HepG2 (cell line): Measurements from ENCODE around the gene SLC38A3. TPM values are rescaled to one million over a fixed set of nuclear protein-coding genes. Genes with fewer than 3 reads are reported as not detected.

Experiments
- ARNT ChIP-seq: fragments of 450-650 bp; IDR thresholded peaks from 2 replicates; pipeline ENCODE4 v1.6.1; 2017
- CEBPB ChIP-seq: IDR thresholded peaks from 2 replicates; pipeline ENCODE4 v1.6.1; 2011; ENCODE audit warnings: low read depth, low read length, improper control_type of control experiment, borderline replicate concordance
- E2F1 ChIP-seq: sonication (generic); formaldehyde crosslinking; IDR thresholded peaks from 2 replicates; pipeline ENCODE4 v1.5.0; 2020; ENCODE audit warnings: missing genetic modification reagents
- E2F5 ChIP-seq: sonication (generic); formaldehyde crosslinking; conservative IDR thresholded peaks from 2 replicates; pipeline ENCODE4 v1.4.0; 2020; ENCODE audit warnings: missing genetic modification reagents
- FOSL2 ChIP-seq: sonication (generic); formaldehyde crosslinking; IDR thresholded peaks from 2 replicates; pipeline ENCODE4 v1.4.0; 2020; ENCODE audit warnings: missing genetic modification reagents
- HBP1 ChIP-seq: IDR thresholded peaks from 2 replicates; pipeline ENCODE4 v1.6.1; 2016; ENCODE audit warnings: low read depth, control low read depth
- NCOA2 ChIP-seq: sonication (generic); formaldehyde crosslinking; IDR thresholded peaks from 2 replicates; pipeline ENCODE4 v1.8.0; 2022; ENCODE audit warnings: inconsistent platforms
- NONO ChIP-seq, 2 experiments: fragments of 450-650 bp in 1 of 2; sonication (generic) in 1 of 2; formaldehyde crosslinking in 1 of 2; IDR thresholded peaks in 1 of 2; conservative IDR thresholded peaks in 1 of 2; 2 replicates each; pipeline versions ENCODE4 v1.6.1 to v1.8.0; 2017 to 2022; ENCODE audit warnings: mild to moderate bottlenecking in 1 of 2, missing genetic modification reagents in 1 of 2, moderate library complexity in 1 of 2
- NR2F1 ChIP-seq, 2 experiments: fragments of 450-650 bp in 1 of 2; formaldehyde crosslinking in 1 of 2; IDR thresholded peaks; 2 replicates each; pipeline versions ENCODE4 v1.5.0 to v1.6.1; 2016 to 2020; ENCODE audit warnings: mild to moderate bottlenecking in 1 of 2, missing compliant biosample characterization in 1 of 2, missing genetic modification reagents in 1 of 2, moderate library complexity in 1 of 2
- ZBTB8A ChIP-seq: sonication (generic); formaldehyde crosslinking; IDR thresholded peaks from 2 replicates; pipeline ENCODE4 v1.4.0; 2020; ENCODE audit warnings: mild to moderate bottlenecking, low read depth, missing genetic modification reagents, borderline replicate concordance
- ZMAT3 ChIP-seq: sonication (generic); formaldehyde crosslinking; conservative IDR thresholded peaks from 2 replicates; pipeline ENCODE4 v1.7.0; 2021; ENCODE audit warnings: missing genetic modification reagents
- ZNF235 ChIP-seq: sonication (generic); formaldehyde crosslinking; IDR thresholded peaks from 2 replicates; pipeline ENCODE4 v1.8.1; 2023; ENCODE audit warnings: mild to moderate bottlenecking, missing genetic modification reagents, borderline replicate concordance
- ZNF296 ChIP-seq: sonication (generic); formaldehyde crosslinking; conservative IDR thresholded peaks from 2 replicates; pipeline ENCODE4 v1.5.0; 2020; ENCODE audit warnings: mild to moderate bottlenecking, missing genetic modification reagents
- ZNF430 ChIP-seq: sonication (generic); formaldehyde crosslinking; IDR thresholded peaks from 2 replicates; pipeline ENCODE4 v1.9.0; 2021; ENCODE audit warnings: mild to moderate bottlenecking, missing genetic modification reagents
- ZNF746 ChIP-seq: sonication (generic); formaldehyde crosslinking; IDR thresholded peaks from 2 replicates; pipeline ENCODE4 v1.8.0; 2022; ENCODE audit warnings: mild to moderate bottlenecking, missing genetic modification reagents
- polyA plus RNA-seq, 8 experiments: library from polyadenylated mRNA; depleted of rRNA in 3 of 8; stranded (reverse) in 7 of 8; unstranded in 1 of 8; fragments of >200 nt; fragmentation: Illumina TruSeq in 4 of 8; extraction: Trizol in 4 of 8; gene quantifications; 2 replicates each; pipeline versions ENCODE4 v1.2.1 to v1.2.3, GENCODE V29; 2011 to 2016; ENCODE audit warnings: low read depth in 4 of 8, missing spikeins in 1 of 8, mixed read lengths in 1 of 8; ENCODE audit not compliant: insufficient read depth in 1 of 8
- total RNA-seq, 5 experiments: library from RNA; depleted of rRNA; stranded (reverse); fragments of >200 nt; fragmentation: Illumina TruSeq; extraction: Trizol; gene quantifications; 2 replicates each; pipeline ENCODE4 v1.2.3, GENCODE V29; 2016; ENCODE audit warnings: low read depth in 1 of 5
- TF ChIP-seq, protein P1 (sequence below), 2 experiments: IDR thresholded peaks; 2 replicates each; pipeline ENCODE4 v1.6.1; 2011 to 2012; ENCODE audit warnings: low read length in 2 of 2, borderline replicate concordance in 1 of 2, low read depth in 1 of 2, mild to moderate bottlenecking in 1 of 2, moderate library complexity in 1 of 2
- TF ChIP-seq, protein P2 (sequence below): sonication (generic); formaldehyde crosslinking; IDR thresholded peaks from 2 replicates; pipeline ENCODE4 v1.8.0; 2023; ENCODE audit warnings: mild to moderate bottlenecking, missing genetic modification reagents
- TF ChIP-seq, protein P3 (sequence below): IDR thresholded peaks from 2 replicates; pipeline ENCODE4 v1.6.1; 2016; ENCODE audit warnings: missing compliant biosample characterization, missing genetic modification reagents, borderline replicate concordance

The SLC38A3 gene
- total and polyA plus RNA-seq, 2 of the 13 experiments (the other 11 are each of a cell fraction or from before 2014, with no cell fraction given): 29.8 to 164 TPM

- TF ChIP-seq, protein P1, sequence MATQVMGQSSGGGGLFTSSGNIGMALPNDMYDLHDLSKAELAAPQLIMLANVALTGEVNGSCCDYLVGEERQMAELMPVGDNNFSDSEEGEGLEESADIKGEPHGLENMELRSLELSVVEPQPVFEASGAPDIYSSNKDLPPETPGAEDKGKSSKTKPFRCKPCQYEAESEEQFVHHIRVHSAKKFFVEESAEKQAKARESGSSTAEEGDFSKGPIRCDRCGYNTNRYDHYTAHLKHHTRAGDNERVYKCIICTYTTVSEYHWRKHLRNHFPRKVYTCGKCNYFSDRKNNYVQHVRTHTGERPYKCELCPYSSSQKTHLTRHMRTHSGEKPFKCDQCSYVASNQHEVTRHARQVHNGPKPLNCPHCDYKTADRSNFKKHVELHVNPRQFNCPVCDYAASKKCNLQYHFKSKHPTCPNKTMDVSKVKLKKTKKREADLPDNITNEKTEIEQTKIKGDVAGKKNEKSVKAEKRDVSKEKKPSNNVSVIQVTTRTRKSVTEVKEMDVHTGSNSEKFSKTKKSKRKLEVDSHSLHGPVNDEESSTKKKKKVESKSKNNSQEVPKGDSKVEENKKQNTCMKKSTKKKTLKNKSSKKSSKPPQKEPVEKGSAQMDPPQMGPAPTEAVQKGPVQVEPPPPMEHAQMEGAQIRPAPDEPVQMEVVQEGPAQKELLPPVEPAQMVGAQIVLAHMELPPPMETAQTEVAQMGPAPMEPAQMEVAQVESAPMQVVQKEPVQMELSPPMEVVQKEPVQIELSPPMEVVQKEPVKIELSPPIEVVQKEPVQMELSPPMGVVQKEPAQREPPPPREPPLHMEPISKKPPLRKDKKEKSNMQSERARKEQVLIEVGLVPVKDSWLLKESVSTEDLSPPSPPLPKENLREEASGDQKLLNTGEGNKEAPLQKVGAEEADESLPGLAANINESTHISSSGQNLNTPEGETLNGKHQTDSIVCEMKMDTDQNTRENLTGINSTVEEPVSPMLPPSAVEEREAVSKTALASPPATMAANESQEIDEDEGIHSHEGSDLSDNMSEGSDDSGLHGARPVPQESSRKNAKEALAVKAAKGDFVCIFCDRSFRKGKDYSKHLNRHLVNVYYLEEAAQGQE (IDR thresholded peaks at IDR 0.05; ENCODE audit: borderline replicate concordance in 1 of 2, low read depth in 1 of 2, low read length in 2 of 2): no peak
- TF ChIP-seq ZNF296 (peak; percentile 51; the same call in 1 of the 2 replicates), FOSL2 (CRISPR knock-in tag) (no peak), ZNF746 (CRISPR knock-in tag) (peak; percentile 99), NONO (IDR thresholded peaks at IDR 0.05) (no peak), NONO (CRISPR knock-in tag; conservative IDR thresholded peaks at IDR 0.05) (peak; percentile 87), HBP1 (CRISPR knock-in tag) (peak; percentile 76; the same call in 1 of the 2 replicates), ZNF430 (peak; percentile 65), CEBPB (no peak), NR2F1 (CRISPR knock-in tag; IDR thresholded peaks at IDR 0.05) (peak; percentile 14 to 33; a peak in 2 of 4 replicates), ZBTB8A (no peak), ZNF235 (no peak), NCOA2 (CRISPR knock-in tag) (peak; percentile 90), E2F1 (CRISPR knock-in tag) (peak; percentile 38), ARNT (no peak), E2F5 (CRISPR knock-in tag) (no peak), ZMAT3 (CRISPR knock-in tag) (no peak)
- TF ChIP-seq, protein P2, sequence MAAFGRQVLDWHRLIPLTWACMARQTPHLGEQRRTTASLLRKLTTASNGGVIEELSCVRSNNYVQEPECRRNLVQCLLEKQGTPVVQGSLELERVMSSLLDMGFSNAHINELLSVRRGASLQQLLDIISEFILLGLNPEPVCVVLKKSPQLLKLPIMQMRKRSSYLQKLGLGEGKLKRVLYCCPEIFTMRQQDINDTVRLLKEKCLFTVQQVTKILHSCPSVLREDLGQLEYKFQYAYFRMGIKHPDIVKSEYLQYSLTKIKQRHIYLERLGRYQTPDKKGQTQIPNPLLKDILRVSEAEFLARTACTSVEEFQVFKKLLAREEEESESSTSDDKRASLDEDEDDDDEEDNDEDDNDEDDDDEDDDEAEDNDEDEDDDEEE (CRISPR knock-in tag): no peak
- TF ChIP-seq, protein P3, sequence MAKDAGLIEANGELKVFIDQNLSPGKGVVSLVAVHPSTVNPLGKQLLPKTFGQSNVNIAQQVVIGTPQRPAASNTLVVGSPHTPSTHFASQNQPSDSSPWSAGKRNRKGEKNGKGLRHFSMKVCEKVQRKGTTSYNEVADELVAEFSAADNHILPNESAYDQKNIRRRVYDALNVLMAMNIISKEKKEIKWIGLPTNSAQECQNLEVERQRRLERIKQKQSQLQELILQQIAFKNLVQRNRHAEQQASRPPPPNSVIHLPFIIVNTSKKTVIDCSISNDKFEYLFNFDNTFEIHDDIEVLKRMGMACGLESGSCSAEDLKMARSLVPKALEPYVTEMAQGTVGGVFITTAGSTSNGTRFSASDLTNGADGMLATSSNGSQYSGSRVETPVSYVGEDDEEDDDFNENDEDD (CRISPR knock-in tag): no peak; the same call in 1 of the 2 replicates
These were observed 55.2 kb downstream of the SLC38A3 start (continued) for GRCh38 chr3:50260027-50260941.
